ENCODE data around the gene PRUNE2. TPM values are rescaled to one million over a fixed set of nuclear protein-coding genes. Genes with fewer than 3 reads are reported as not detected.
"Not testable (repeated sequence)": the region's sequence is repeated elsewhere in the genome, so short reads cannot be mapped to it uniquely, and the experiment has no call there.

PRUNE2 gene
- total RNA-seq, 2 experiments from 2014 or later, result not detected

DNA sequence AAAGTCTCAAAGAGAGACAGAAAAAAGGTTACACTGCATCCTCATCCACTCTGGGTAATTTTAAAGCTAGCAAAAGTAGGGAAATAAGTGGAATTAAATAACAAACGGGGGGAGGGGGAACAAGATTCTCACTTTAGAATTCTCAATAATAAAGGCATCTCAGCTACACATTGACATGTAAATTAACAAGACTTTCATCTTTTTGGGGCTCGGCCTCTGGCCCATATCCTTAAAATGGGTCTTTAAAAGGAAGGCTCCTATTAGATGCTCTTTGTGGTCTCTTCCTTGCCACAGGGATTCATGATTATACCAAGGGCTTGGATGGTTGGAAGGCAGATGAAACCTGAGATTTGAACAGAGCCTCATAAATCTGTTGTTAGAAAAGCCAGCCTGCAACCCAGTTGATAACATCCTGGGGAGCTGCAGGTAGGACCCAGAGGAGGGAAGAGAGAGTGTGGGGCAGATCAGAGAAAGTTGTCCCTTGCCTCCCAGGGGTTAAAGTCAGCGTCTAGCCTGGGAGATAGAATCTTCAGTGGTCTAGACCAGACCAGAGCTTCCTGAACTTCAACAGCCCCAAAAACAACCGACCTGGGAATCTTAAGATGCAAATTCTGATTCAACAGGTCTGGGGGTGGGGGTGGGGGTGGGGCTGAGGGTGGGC lies 311.0 kb downstream of the PRUNE2 start:
- H3K36me3 Mint-ChIP-seq (ENCODE audit: low read depth), result no peaks in the 10 kb centered on the region
- Histone ChIP-seq H3K9me3 (ENCODE audit: control insufficient read depth in 1 of 2, insufficient read depth in 1 of 2, low read length in 2 of 2) (no peaks in the 10 kb centered on the region), H3K27ac (ENCODE audit: low read depth in 1 of 2, low read length in 2 of 2) (no peak overlapping the region), H3K27me3 (ENCODE audit: control insufficient read depth in 1 of 2, insufficient read depth in 2 of 2, low read length in 2 of 2) (no peaks in the 10 kb centered on the region), H3K4me3 (ENCODE audit: low read length) (no peak overlapping the region), H3K4me1 (ENCODE audit: insufficient read depth, low read length) (no peaks in the 10 kb centered on the region), H3K36me3 (ENCODE audit: insufficient read depth, low read length) (no peaks in the 10 kb centered on the region)
- no peak for ATAC-seq (ENCODE audit: poor library complexity)
- H3K4me1 Mint-ChIP-seq (ENCODE audit: low read depth), result no peaks in the 10 kb centered on the region
- H3K4me3 Mint-ChIP-seq, result no peak overlapping the region
- no peak for TF ChIP-seq CTCF (IDR thresholded peaks at IDR 0.05)
- DNase-seq, result no peak
- ChIA-PET POLR2A (no interaction called here), CTCF (no interaction called here)
- intact Hi-C loops (cut with DNase I, micrococcal nuclease), result no loop called here
- no peak overlapping the region for H3K27ac Mint-ChIP-seq
- H3K9me3 Mint-ChIP-seq, result no peaks in the 10 kb centered on the region
- no peaks in the 10 kb centered on the region for H3K27me3 Mint-ChIP-seq

GRCh38 chr9:76593961-76594735 lies 311.8 kb downstream of the PRUNE2 start:
- not testable (repeated sequence) for H3K9me3 ChIP-seq (ENCODE audit: control insufficient read depth in 1 of 2, insufficient read depth in 1 of 2, low read length in 2 of 2)

GRCh38 chr9:76592974-76593347 lies 313.0 kb downstream of the PRUNE2 start:
- POLR2A ChIA-PET, result no interaction called here
- no peak overlapping the region for H3K4me3 ChIP-seq (ENCODE audit: low read length)
- Mint-ChIP-seq H3K4me3 (no peak overlapping the region), H3K27ac (no peak overlapping the region), H3K9me3 (no peaks in the 10 kb centered on the region), H3K27me3 (no peaks in the 10 kb centered on the region), H3K4me1 (ENCODE audit: low read depth) (no peaks in the 10 kb centered on the region), H3K36me3 (ENCODE audit: low read depth) (no peaks in the 10 kb centered on the region)
- no peaks in the 10 kb centered on the region for H3K36me3 ChIP-seq (ENCODE audit: insufficient read depth, low read length)
- H3K4me1 ChIP-seq (ENCODE audit: insufficient read depth, low read length), result no peaks in the 10 kb centered on the region
- ATAC-seq (ENCODE audit: poor library complexity), result no peak
- no peak for TF ChIP-seq CTCF (IDR thresholded peaks at IDR 0.05)
- no peaks in the 10 kb centered on the region for H3K27me3 ChIP-seq (ENCODE audit: control insufficient read depth in 1 of 2, insufficient read depth in 2 of 2, low read length in 2 of 2)
- CTCF ChIA-PET, result no interaction called here
- DNase-seq, result no peak
- intact Hi-C loops (cut with DNase I, micrococcal nuclease), result no loop called here
- no peaks in the 10 kb centered on the region for H3K9me3 ChIP-seq (ENCODE audit: control insufficient read depth in 1 of 2, insufficient read depth in 1 of 2, low read length in 2 of 2)
- no peak overlapping the region for H3K27ac ChIP-seq (ENCODE audit: low read depth in 1 of 2, low read length in 2 of 2)

More at GRCh38 chr9:76593961-76594735, 311.8 kb downstream of the PRUNE2 start:
- H3K4me1 Mint-ChIP-seq (ENCODE audit: low read depth); H3K36me3 Mint-ChIP-seq (ENCODE audit: low read depth); POLR2A ChIA-PET; H3K27ac Mint-ChIP-seq; H3K36me3 ChIP-seq (ENCODE audit: insufficient read depth, low read length); ATAC-seq (ENCODE audit: poor library complexity); H3K4me1 ChIP-seq (ENCODE audit: insufficient read depth, low read length); H3K27me3 Mint-ChIP-seq; H3K27ac ChIP-seq (ENCODE audit: low read depth in 1 of 2, low read length in 2 of 2); DNase-seq; H3K9me3 Mint-ChIP-seq; H3K27me3 ChIP-seq (ENCODE audit: control insufficient read depth in 1 of 2, insufficient read depth in 2 of 2, low read length in 2 of 2); H3K4me3 Mint-ChIP-seq; intact Hi-C loops (cut with DNase I, micrococcal nuclease); H3K4me3 ChIP-seq (ENCODE audit: low read length): not testable (repeated sequence)
- CTCF ChIA-PET, result interaction anchor here (0.6 kb wide), 1 partner anchor 172 kb away, joined by 4 read pairs; no protein-coding TSS in a partner anchor
